H1 (cell line): Measurements from ENCODE around the gene ABCD4.

Experiments used
- BRCA1 ChIP-seq: IDR thresholded peaks from 2 replicates; pipeline ENCODE4 v1.6.1; 2012; ENCODE audit warnings: low read depth, low read length, improper control_type of control experiment
- CHD1 ChIP-seq: IDR thresholded peaks from 2 replicates; pipeline ENCODE4 v1.6.1; 2012; ENCODE audit warnings: low read depth, low read length, improper control_type of control experiment
- CHD2 ChIP-seq: IDR thresholded peaks from 2 replicates; pipeline ENCODE4 v1.6.1; 2012; ENCODE audit warnings: low read length, improper control_type of control experiment
- CREB1 ChIP-seq: IDR thresholded peaks from 2 replicates; pipeline ENCODE4 v1.6.1; 2012; ENCODE audit warnings: inconsistent platforms
- EZH2 ChIP-seq: fragments of 200-600 bp; sonication (generic); IDR thresholded peaks from 2 replicates; pipeline ENCODE4 v1.7.1; 2012; ENCODE audit warnings: low read depth, mild to moderate bottlenecking, moderate library complexity, low read length, inconsistent platforms; ENCODE audit not compliant: severe bottlenecking
- MAFK ChIP-seq: IDR thresholded peaks from 2 replicates; pipeline ENCODE4 v1.6.1; 2012; ENCODE audit warnings: low read depth, mild to moderate bottlenecking, improper control_type of control experiment, low read length
- POLR2AphosphoS5 ChIP-seq: IDR thresholded peaks from 2 replicates; pipeline ENCODE4 v1.6.1; 2011; ENCODE audit warnings: low read depth, low read length
- POU5F1 ChIP-seq: IDR thresholded peaks from 2 replicates; pipeline ENCODE4 v1.6.1; 2011; ENCODE audit warnings: low read depth, mild to moderate bottlenecking, low read length, moderate library complexity
- TAF1 ChIP-seq: IDR thresholded peaks from 2 replicates; pipeline ENCODE4 v1.6.1; 2011; ENCODE audit warnings: mild to moderate bottlenecking, low read depth, low read length
- TF ChIP-seq, protein P1 (sequence below), 3 experiments: IDR thresholded peaks; 1 replicate in 2 of 3; 2 replicates in 1 of 3; pipeline versions ENCODE4 v1.5.1 to v1.6.1; 2011; ENCODE audit warnings: low read length in 3 of 3, mild to moderate bottlenecking in 3 of 3, inconsistent platforms in 2 of 3, low read depth in 1 of 3, moderate library complexity in 1 of 3; ENCODE audit not compliant: insufficient read depth in 1 of 3; ENCODE audit errors: control extremely low read depth in 1 of 3

DNA sequence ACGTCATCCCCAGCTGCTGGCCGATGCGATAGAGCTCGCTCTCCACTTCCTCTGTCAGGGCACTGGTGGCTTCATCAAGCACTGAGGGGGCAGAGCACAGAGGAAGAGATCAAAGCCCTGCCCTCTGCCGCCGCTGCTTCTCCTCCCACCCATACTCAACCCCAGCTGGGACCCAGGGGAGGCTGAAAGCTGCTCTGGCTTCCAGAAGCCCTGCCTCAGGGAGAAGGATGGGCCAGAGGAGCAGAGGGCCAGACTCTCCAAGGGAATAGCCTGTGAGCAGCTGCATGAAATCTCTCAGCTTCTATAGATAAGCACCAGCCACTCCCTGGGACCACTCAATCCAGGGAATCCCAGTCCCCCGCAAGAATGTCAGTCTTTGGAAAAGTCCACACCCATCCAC is 16.0 kb downstream of the ABCD4 start:
- TF ChIP-seq CREB1, result no peak
- no peak for TF ChIP-seq POLR2AphosphoS5
- TF ChIP-seq MAFK, result no peak
- TF ChIP-seq, protein P1, sequence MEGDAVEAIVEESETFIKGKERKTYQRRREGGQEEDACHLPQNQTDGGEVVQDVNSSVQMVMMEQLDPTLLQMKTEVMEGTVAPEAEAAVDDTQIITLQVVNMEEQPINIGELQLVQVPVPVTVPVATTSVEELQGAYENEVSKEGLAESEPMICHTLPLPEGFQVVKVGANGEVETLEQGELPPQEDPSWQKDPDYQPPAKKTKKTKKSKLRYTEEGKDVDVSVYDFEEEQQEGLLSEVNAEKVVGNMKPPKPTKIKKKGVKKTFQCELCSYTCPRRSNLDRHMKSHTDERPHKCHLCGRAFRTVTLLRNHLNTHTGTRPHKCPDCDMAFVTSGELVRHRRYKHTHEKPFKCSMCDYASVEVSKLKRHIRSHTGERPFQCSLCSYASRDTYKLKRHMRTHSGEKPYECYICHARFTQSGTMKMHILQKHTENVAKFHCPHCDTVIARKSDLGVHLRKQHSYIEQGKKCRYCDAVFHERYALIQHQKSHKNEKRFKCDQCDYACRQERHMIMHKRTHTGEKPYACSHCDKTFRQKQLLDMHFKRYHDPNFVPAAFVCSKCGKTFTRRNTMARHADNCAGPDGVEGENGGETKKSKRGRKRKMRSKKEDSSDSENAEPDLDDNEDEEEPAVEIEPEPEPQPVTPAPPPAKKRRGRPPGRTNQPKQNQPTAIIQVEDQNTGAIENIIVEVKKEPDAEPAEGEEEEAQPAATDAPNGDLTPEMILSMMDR (IDR thresholded peaks at IDR 0.05; ENCODE audit: control extremely low read depth in 1 of 3, insufficient read depth in 1 of 3, low read depth in 1 of 3, low read length in 3 of 3), result no peak
- no peak for TF ChIP-seq BRCA1
- TF ChIP-seq TAF1, result no peak
- no peak for TF ChIP-seq CHD2
- no peak for TF ChIP-seq POU5F1
- no peak for TF ChIP-seq CHD1
- TF ChIP-seq EZH2, result no peak
